Activated T-helper 2 cell treated with anti-CD3 and anti-CD28 coated beads, Interferon-gamma antibody, Interleukin-2, Interleukin-4, amounts not matched to agents 10 μg/mL and 5 μg/mL and 100 μg/mL, durations not matched to agents 14 hours and 24 hours and 36 hours (primary cell): ENCODE data around the gene CD59. TPM values are rescaled to one million over a fixed set of nuclear protein-coding genes. Genes with fewer than 3 reads are reported as not detected.
A peak's percentile ranks its signal among the peaks of the same experiment; 100 is the strongest.
"Not testable (repeated sequence)": the region's sequence is repeated elsewhere in the genome, so short reads cannot be mapped to it uniquely, and the experiment has no call there.

Source experiments
- DNase-seq: peaks from one replicate; pipeline ENCODE4 v3.0.0; 2021; ENCODE audit warnings: low spot score
- H3K27ac Mint-ChIP-seq: one replicate; pipeline ENCODE4 v1.8.0; 2021; ENCODE audit warnings: mixed read lengths
- H3K27me3 Mint-ChIP-seq: one replicate; pipeline ENCODE4 v1.8.0; 2021; ENCODE audit warnings: low read depth, mixed read lengths
- H3K36me3 Mint-ChIP-seq: one replicate; pipeline ENCODE4 v1.8.0; 2021; ENCODE audit warnings: low read depth, mixed read lengths
- H3K4me1 Mint-ChIP-seq: one replicate; pipeline ENCODE4 v1.8.0; 2021; ENCODE audit warnings: low read depth, mixed read lengths
- H3K4me3 Mint-ChIP-seq: one replicate; pipeline ENCODE4 v1.8.0; 2021; ENCODE audit warnings: low read depth, mild to moderate bottlenecking, moderate library complexity, mixed read lengths
- H3K9me3 Mint-ChIP-seq: one replicate; pipeline ENCODE4 v1.8.0; 2021; ENCODE audit warnings: mixed read lengths
- intact Hi-C: fragments of 100-400 bp; cut with micrococcal nuclease; formaldehyde crosslinking; loops from one replicate; pipeline ENCODE4 v1.15.1; 2023
- total RNA-seq: library from RNA; stranded (reverse); gene quantifications from 2 replicates; pipeline ENCODE4 v1.2.3, GENCODE V29; 2022

The CD59 gene
- total RNA-seq, 1 donor from 2014 or later, result 173 TPM

DNA sequence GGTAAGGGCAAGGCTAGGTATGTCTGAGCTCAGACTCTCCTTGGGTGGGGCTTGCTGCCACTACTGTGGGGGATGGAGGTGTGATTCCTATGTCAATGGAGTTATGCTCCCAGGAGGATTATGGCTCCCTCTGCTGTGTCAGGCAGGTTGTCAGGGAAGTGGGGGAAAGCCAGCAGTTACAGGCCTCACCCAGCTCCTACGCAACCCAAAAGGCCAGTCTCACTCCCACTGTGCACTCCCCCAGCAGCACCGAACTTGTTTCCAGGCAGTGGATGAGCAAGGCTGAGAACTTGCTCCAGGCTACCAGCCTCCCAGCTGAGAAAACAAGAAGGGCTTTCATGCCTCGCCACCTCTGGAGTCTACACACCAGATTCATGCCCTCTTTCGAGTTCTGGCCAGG lies 53.8 kb downstream of the CD59 start:
- no peak for DNase-seq
- Mint-ChIP-seq H3K4me3 (no peak overlapping the region), H3K27me3 (peaks cover 37% of the 10 kb centered on the region), H3K9me3 (peaks cover 9% of the 10 kb centered on the region), H3K36me3 (no peaks in the 10 kb centered on the region), H3K4me1 (no peaks in the 10 kb centered on the region), H3K27ac (no peak overlapping the region)
- intact Hi-C loops, result loop anchor here (10.0 kb wide), 1 partner anchor 138 kb away; no protein-coding TSS in a partner anchor

DNA sequence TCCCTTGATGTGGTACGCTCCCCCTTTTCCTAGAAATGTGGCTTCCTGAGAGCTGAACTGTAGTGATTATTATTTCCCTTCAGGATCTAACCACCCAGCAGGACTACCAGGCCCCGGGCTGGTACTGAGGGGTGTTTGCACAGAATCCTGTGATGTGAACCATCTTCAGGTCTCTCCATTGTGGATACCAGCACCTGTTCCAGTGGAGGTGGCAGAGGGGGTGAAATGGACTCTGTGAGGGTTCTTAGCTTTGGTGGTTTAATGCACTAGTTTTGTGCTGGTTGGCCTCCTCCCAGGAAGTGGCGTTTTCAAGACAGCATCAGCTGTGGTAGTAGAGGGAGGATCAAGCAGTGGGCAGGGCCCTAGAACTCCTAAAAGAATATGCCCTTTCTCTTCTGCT lies 54.2 kb downstream of the CD59 start:
- no peak for DNase-seq
- intact Hi-C loops, result loop anchor here (10.0 kb wide), 1 partner anchor 137 kb away; no protein-coding TSS in a partner anchor
- no peak overlapping the region for H3K27ac Mint-ChIP-seq
- no peaks in the 10 kb centered on the region for H3K4me1 Mint-ChIP-seq
- H3K36me3 Mint-ChIP-seq, result no peaks in the 10 kb centered on the region
- H3K9me3 Mint-ChIP-seq, result peaks cover 13% of the 10 kb centered on the region
- H3K27me3 Mint-ChIP-seq, result peaks cover 40% of the 10 kb centered on the region
- no peak overlapping the region for H3K4me3 Mint-ChIP-seq

DNA sequence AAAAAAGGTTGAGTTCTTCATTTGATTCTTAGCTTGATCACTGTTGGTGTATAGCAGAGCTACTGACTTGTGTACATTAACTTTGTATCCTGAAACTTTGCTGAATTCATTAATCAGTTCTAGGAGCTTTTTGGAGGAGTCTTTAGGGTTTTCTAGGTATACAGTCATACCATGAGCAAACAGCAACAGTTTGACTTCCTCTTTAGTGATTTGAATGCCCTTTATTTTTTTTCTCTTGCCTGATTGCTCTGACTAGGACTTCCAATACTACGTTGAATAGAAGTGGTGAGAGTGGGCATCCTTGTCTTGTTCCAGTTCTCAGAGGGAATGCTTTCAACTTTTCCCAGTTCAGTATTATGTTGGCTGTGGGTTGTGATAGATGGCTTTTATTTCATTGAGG lies 57.6 kb downstream of the CD59 start:
- peaks cover 34% of the 10 kb centered on the region for H3K27me3 Mint-ChIP-seq
- H3K4me1 Mint-ChIP-seq, DNase-seq, H3K27ac Mint-ChIP-seq, intact Hi-C loops, H3K4me3 Mint-ChIP-seq, H3K36me3 Mint-ChIP-seq: not testable (repeated sequence)
- peaks cover 14% of the 10 kb centered on the region for H3K9me3 Mint-ChIP-seq

DNA sequence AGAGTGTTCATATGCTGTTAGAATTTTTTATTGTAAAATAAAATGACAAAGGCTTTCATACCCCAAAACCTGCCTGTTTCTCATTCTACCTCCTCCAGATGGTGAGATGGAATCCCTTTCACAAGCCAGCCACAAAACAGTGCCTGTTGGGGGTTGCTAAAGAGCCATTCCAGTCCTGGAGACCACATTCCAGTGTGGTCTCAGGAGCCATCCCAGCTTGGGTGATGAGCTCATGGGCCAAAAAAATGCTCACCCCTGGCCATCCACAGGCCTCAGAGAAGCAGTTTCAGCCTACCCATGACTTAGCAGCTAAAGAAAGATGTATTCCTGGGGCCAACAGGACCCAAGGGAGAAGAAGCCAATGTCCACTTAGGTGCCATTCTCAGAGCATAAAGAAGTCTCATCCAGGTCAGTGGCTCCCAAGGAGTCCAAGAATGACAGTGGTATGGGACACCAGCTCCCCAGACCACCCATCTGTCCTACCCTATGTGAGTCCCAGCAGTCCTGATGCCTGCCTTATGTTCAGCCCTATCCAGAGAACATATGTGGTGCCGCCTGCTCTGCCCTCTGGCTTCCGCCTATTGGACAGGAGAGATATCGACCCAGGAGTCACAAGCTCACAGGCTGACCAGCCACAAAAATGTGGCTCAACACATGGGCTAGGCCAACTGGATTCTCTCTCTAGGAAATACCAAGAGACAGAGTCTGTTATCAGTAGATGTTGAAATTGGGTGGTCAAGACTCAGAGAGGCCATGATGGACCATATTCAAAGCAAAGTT lies 62.0 kb downstream of the CD59 start:
- Mint-ChIP-seq H3K4me1 (peaks cover 16% of the 10 kb centered on the region), H3K36me3 (no peaks in the 10 kb centered on the region), H3K27ac (no peak overlapping the region), H3K9me3 (peaks cover 14% of the 10 kb centered on the region), H3K4me3 (no peak overlapping the region), H3K27me3 (peaks cover 12% of the 10 kb centered on the region)
- DNase-seq, result no peak
- intact Hi-C loops, result no loop called here

DNA sequence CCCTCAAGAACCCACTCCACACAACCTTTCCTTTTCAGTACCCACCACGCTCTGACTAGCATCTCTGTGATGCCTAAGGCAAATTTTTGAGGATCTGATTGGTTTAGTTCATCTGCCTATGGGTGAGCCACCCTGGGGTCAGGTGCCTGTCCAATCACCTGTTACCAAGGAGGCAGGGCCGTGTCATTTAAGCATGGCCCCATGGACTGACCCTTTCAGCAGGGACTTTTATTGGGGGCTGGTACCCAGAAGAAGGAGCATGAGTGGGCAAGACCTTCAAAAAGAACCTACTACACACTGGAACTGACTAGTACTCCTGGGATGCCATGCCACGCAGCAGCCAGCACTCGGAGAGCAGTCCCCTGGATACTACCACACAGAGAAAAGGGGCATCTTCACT lies 64.0 kb downstream of the CD59 start:
- intact Hi-C loops, result no loop called here
- H3K36me3 Mint-ChIP-seq, result no peaks in the 10 kb centered on the region
- peaks cover 3% of the 10 kb centered on the region for H3K9me3 Mint-ChIP-seq
- peaks cover 2% of the 10 kb centered on the region for H3K27me3 Mint-ChIP-seq
- H3K4me1 Mint-ChIP-seq, result peaks cover 16% of the 10 kb centered on the region
- no peak for DNase-seq
- H3K27ac Mint-ChIP-seq, result no peak overlapping the region
- H3K4me3 Mint-ChIP-seq, result no peak overlapping the region

DNA sequence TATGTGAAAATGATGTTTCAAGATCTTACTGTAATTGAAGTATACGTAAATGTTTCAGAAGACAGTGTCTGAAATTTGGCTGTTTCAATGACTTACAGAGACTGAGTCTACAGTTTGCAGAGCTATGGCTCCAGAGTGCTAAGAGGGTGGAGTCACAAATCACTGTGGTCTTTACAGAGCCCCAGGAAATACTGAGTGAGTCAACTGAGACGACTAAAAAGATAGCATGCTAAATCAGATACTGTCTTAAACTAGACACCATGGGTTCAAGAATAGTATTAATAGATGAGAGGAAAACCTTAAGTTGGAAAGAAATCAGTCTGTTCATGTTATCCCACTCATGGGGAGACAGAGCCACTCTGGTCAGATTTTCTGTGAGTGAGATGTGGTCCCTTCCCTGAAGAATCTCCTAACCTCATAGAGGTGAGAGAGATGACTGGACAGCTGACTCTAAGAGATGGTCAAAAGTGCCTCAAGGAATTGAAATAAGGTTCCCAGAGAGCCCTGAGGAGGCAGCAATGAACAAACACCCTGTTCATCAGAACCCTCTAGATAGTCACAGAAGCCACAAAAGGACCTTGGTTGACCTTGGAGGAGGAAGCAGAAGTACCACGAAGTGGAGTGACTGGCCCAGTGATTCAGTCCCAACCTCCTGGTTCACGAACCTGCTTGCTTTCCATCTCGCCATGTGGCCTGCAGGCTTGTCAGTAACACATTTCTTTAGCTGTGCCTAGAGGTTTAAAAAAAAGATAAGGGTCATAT lies 65.8 kb downstream of the CD59 start:
- Mint-ChIP-seq H3K9me3 (no peaks in the 10 kb centered on the region), H3K27me3 (no peaks in the 10 kb centered on the region), H3K36me3 (no peaks in the 10 kb centered on the region), H3K4me1 (peaks cover 16% of the 10 kb centered on the region), H3K27ac (peak overlapping the region; percentile 40), H3K4me3 (no peak overlapping the region)
- intact Hi-C loops, result loop anchor here (1.0 kb wide), 1 partner anchor 52 kb away; no protein-coding TSS in a partner anchor
- DNase-seq, result no peak

DNA sequence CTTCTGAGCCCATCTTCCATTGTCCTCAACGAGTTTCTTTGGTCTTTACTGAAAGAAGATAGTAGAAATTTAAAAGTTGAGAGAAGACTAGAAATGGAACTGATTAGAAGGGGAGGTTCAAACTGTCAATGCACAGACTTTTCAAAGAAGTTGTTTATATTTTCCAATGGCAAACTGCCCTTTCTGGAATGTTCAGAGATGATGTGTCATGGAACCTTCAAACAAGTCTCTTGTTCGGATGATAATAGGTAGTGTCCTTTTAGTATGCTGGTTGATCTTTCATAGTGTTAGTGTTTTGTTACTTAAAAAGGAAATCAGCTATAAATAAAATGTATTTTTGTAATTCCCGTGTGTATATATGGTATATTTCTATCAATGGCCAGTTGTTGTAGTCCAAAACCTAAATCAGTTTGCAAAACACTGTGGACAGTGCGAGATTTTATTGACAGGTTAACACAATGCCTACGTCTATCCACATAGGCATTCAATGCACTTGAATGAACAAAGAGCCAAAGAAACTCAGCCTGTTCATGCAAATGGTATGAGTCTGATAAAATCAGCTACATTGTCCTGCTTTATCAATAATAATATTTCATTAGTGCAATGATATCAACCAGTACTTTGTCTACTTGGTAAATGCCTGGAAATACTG lies 66.5 kb downstream of the CD59 start:
- Mint-ChIP-seq H3K27ac (no peak overlapping the region), H3K9me3 (no peaks in the 10 kb centered on the region), H3K4me1 (peaks cover 16% of the 10 kb centered on the region), H3K27me3 (peaks cover 1% of the 10 kb centered on the region), H3K4me3 (no peak overlapping the region), H3K36me3 (no peaks in the 10 kb centered on the region)
- intact Hi-C loops, result loop anchor here (1.0 kb wide), 1 partner anchor 53 kb away; no protein-coding TSS in a partner anchor
- DNase-seq, result no peak

DNA sequence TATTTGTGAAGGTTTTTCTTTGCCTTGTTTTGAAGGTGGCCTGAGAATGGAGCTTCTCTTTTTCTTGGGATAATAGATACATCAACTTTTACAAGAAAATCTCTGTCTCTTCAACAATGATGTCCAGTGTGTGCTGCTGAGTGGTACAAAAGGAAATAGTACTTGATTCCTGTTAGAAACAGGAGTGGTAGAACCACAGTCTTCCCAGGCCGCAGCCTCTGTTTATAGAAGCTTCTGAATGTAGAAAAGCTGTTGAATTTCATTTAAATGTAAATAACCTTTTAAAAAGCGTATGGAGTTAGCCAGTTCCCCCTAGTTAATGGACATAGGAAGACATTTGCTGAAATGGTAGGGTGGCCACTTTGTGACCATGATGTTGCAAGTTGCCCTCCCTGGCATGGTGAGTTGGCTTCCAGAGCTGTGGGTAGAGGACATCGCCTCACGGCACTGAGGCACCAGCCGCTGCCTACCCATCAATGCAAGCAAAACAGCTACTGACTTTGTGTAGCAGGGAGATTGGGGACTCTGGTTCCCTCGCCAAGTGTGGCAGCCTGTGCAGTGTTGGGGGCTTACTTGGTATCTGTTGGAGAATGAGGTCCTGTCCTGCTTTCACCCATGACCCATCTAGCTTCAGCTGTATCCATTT lies 67.1 kb downstream of the CD59 start:
- no peak for DNase-seq
- Mint-ChIP-seq H3K27me3 (peaks cover 1% of the 10 kb centered on the region), H3K36me3 (no peaks in the 10 kb centered on the region), H3K27ac (no peak overlapping the region), H3K4me1 (peaks cover 16% of the 10 kb centered on the region), H3K9me3 (no peaks in the 10 kb centered on the region), H3K4me3 (no peak overlapping the region)
- intact Hi-C loops, result no loop called here

DNA sequence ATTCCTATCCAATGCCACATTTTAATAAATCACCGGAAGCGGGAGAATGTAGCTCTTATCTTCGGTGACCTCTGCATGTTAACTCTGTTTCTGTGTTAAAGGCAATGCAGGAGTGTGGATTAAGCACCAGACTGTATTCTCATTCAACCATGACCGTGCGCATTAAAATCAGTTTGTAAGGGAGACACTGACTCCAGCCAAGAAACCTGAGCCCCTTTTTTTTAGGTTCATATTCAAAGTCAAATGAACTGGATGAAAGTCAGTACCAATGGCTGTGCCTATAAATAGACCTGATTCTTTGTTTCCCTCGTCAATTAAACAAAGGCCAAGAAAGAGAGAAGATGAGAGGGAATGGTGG lies 67.8 kb downstream of the CD59 start:
- Mint-ChIP-seq H3K9me3 (no peaks in the 10 kb centered on the region), H3K36me3 (no peaks in the 10 kb centered on the region), H3K4me3 (no peak overlapping the region), H3K4me1 (peaks cover 16% of the 10 kb centered on the region), H3K27ac (no peak overlapping the region), H3K27me3 (peaks cover 1% of the 10 kb centered on the region)
- intact Hi-C loops, result no loop called here
- no peak for DNase-seq

DNA sequence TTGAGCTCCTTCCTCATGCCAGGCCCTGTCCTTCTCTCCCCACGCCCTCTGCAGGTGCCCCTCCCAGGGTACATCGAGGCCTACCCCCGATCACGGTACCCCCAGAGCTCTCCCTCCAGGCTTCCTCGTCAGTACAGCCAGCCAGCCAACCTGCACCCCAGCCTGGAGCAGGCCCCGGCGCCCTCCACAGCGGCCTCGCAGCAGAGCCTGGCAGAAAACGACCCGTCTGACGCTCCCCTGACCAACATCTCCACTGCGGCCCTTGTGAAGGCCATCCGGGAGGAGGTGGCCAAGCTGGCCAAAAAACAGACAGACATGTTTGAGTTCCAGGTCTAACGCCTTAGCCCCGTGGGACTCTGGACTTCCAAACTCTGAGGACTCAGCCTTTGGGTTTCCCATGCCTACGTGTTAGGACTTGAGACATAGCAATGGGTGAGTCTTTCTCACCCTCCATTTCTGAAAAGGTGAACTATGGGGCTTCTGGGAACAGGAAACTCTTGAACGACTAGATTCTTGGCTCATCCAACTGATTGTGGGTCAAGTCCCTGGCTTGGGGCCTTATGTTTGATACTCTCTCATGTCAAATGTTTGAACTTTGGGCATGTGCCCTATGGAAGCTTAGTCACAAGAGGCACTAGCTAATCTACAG lies 68.3 kb downstream of the CD59 start:
- H3K4me1 Mint-ChIP-seq, result peaks cover 16% of the 10 kb centered on the region
- no peak overlapping the region for H3K27ac Mint-ChIP-seq
- H3K36me3 Mint-ChIP-seq, result no peaks in the 10 kb centered on the region
- peaks cover 1% of the 10 kb centered on the region for H3K27me3 Mint-ChIP-seq
- H3K4me3 Mint-ChIP-seq, result no peak overlapping the region
- intact Hi-C loops, result no loop called here
- H3K9me3 Mint-ChIP-seq, result no peaks in the 10 kb centered on the region
- no peak for DNase-seq

DNA sequence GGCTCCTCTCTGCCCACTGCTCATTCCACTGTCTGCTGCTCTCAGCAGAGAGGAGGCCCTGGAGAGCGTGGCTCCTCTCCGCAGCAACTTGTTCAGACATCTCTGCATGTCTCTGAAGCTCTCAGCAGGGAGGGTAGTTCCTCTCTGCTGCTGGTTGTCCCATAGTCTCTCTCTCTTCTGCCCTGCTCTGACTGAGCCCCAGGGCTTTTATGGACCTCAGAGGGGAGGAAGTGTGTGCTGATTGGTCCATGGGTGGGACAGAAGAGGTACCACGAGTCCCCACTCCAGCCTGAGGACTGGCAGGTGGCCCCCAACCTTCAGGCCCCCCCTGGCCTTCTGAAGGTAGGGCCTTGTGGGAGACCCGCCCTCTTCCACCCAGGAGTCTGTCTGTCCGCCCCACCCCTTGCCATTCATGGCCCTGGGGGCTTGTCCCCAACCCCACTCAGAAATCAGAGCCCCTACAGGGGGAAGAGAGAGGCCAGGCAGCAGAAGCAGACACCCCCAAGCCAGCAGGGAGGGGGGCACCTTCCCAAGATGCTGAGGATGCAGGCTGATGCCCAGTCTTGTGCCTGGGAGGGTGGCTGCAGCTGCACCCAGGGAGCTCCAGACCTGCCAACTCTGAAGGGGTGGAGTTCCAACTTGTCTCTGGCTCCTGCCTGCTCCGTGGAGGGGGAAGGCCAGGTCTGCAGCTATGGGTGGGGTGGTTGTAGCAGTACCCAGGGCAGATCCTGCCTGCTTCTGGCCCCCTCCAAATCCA lies 70.7 kb downstream of the CD59 start:
- DNase-seq, result no peak
- Mint-ChIP-seq H3K9me3 (no peaks in the 10 kb centered on the region), H3K36me3 (no peaks in the 10 kb centered on the region), H3K4me1 (peaks cover 7% of the 10 kb centered on the region), H3K27ac (no peak overlapping the region), H3K27me3 (peaks cover 4% of the 10 kb centered on the region), H3K4me3 (no peak overlapping the region)
- intact Hi-C loops, result no loop called here

DNA sequence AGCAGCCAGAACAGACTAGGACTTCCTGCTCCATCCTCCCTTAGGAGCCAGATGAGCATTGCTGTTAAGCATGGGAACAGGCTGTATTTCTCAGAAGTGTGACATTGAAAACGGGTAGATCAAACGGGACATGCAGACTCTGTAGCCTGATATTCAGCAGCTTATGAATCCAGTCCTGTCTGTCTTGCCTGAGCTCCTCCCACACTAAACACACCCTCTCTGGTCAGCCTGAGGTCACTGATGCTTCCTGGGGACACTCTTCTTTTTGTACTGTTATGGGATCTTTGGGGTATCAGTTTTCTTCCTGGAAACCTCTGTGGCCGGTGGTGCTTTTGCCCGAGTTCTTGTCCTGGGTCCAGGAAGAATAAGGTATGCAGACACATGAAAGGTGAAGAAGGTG lies 71.4 kb downstream of the CD59 start:
- no peak for DNase-seq
- H3K36me3 Mint-ChIP-seq, result no peaks in the 10 kb centered on the region
- no peak overlapping the region for H3K27ac Mint-ChIP-seq
- intact Hi-C loops, result no loop called here
- peaks cover 4% of the 10 kb centered on the region for H3K27me3 Mint-ChIP-seq
- peaks cover 2% of the 10 kb centered on the region for H3K4me1 Mint-ChIP-seq
- H3K4me3 Mint-ChIP-seq, result no peak overlapping the region
- no peaks in the 10 kb centered on the region for H3K9me3 Mint-ChIP-seq
